ENCODE measurements around the gene TMEM215. TPM values are rescaled to one million over a fixed set of nuclear protein-coding genes. Genes with fewer than 3 reads are reported as not detected.
A peak's percentile ranks its signal among the peaks of the same experiment; 100 is the strongest.
"Not testable (repeated sequence)": the region's sequence is repeated elsewhere in the genome, so short reads cannot be mapped to it uniquely, and the experiment has no call there.

Gene TMEM215
- total and polyA plus RNA-seq, 2 donors from 2014 or later: not detected

DNA sequence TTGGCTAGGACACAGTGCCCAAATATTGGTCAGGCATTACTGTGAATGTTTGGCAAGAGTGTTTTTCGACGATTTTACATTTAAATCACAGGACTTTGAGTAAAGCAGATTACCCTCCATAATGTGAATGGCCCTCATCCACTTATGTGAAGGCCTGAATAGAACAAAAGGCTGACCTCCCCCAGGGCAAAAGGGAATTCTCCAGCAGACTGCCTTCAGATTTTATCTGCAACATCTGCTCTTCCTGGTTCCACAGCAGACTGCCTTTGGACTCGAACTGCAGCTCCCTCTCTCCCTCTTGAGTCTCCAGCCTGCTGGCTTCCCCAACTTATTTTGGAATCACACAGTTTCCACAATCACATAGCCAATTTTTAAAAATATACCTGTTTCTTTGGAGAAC is 7.1 kb upstream of the TMEM215 start:
- H3K36me3 ChIP-seq (ENCODE audit: control insufficient read depth in 2 of 3, insufficient read depth in 3 of 3, low read length in 3 of 3): no peaks in the 10 kb centered on the region
- H3K9ac ChIP-seq (ENCODE audit: low read length in 3 of 3): no peak overlapping the region
- no peak for DNase-seq
- H3K27me3 ChIP-seq (ENCODE audit: control insufficient read depth, insufficient read depth, low read length): peaks cover 3% of the 10 kb centered on the region
- H3K27ac ChIP-seq (ENCODE audit: low read depth in 2 of 2, low read length in 2 of 2): no peak overlapping the region
- H3K4me3 ChIP-seq (ENCODE audit: low read length in 3 of 3): no peak overlapping the region
- no peaks in the 10 kb centered on the region for H3K4me1 ChIP-seq (ENCODE audit: control insufficient read depth in 2 of 3, insufficient read depth in 2 of 3, low read depth in 1 of 3, low read length in 3 of 3)
- intact Hi-C loops (cut with DNase I): no loop called here
- peaks cover 0 to 6% (median 5%) of the 10 kb centered on the region in 3 donors for H3K9me3 ChIP-seq (ENCODE audit: control insufficient read depth in 2 of 3, insufficient read depth in 1 of 3, low read length in 3 of 3)
- no peak for FAIRE-seq
- TF ChIP-seq, protein P1, sequence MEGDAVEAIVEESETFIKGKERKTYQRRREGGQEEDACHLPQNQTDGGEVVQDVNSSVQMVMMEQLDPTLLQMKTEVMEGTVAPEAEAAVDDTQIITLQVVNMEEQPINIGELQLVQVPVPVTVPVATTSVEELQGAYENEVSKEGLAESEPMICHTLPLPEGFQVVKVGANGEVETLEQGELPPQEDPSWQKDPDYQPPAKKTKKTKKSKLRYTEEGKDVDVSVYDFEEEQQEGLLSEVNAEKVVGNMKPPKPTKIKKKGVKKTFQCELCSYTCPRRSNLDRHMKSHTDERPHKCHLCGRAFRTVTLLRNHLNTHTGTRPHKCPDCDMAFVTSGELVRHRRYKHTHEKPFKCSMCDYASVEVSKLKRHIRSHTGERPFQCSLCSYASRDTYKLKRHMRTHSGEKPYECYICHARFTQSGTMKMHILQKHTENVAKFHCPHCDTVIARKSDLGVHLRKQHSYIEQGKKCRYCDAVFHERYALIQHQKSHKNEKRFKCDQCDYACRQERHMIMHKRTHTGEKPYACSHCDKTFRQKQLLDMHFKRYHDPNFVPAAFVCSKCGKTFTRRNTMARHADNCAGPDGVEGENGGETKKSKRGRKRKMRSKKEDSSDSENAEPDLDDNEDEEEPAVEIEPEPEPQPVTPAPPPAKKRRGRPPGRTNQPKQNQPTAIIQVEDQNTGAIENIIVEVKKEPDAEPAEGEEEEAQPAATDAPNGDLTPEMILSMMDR (IDR thresholded peaks at IDR 0.05; ENCODE audit: borderline replicate concordance, extremely low read depth, insufficient read depth): no peak

DNA sequence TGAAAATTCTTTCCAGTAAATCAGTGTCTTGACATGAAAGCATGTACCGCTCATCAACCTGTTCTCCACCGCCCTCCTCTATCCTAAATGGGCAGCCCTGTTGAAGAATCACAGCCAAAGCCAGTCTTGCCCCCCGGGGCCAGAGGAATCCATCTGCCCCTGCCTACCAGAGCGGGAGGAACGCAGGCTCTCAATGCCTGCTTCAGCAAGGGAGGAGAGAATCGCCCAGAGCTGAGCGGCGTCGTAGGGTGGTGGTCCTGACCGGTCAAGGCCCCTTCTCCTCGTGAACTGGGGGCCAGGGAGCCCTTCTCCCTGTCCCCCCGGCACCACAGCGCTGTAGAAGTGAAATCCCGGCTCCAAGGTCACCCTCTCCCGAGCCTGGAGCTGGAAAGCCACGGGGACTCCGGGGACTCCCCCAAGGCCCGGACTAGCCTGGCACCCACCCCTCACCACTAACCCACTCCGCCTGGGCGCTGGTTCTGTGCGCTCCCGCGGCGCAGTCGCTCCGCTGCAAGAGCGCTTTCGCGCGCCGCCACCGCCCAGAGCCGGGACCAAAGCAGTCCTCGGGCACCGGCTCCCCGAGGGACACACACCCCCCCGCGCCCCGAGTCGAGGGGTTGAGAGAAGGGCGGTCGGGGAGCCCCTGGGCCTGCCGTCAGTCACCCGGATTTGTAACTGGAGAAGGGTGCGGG is 718 bp upstream of the TMEM215 start:
- no peaks in the 10 kb centered on the region for H3K9me3 ChIP-seq (ENCODE audit: control insufficient read depth in 2 of 3, insufficient read depth in 1 of 3, low read length in 3 of 3)
- no peak overlapping the region for H3K4me3 ChIP-seq (ENCODE audit: low read length in 3 of 3)
- no peak overlapping the region for H3K9ac ChIP-seq (ENCODE audit: low read length in 3 of 3)
- H3K27ac ChIP-seq (ENCODE audit: low read depth in 2 of 2, low read length in 2 of 2): no peak overlapping the region
- FAIRE-seq (no peak), DNase-seq (peak in 4 of 5 donors; percentile 4 to 59 (median 40))
- TF ChIP-seq, protein P1 (IDR thresholded peaks at IDR 0.05; ENCODE audit: borderline replicate concordance, extremely low read depth, insufficient read depth): no peak
- H3K27me3 ChIP-seq (ENCODE audit: control insufficient read depth, insufficient read depth, low read length): peaks cover 7% of the 10 kb centered on the region
- no peaks in the 10 kb centered on the region for H3K4me1 ChIP-seq (ENCODE audit: control insufficient read depth in 2 of 3, insufficient read depth in 2 of 3, low read depth in 1 of 3, low read length in 3 of 3)
- intact Hi-C loops (cut with DNase I): no loop called here
- no peaks in the 10 kb centered on the region for H3K36me3 ChIP-seq (ENCODE audit: control insufficient read depth in 2 of 3, insufficient read depth in 3 of 3, low read length in 3 of 3)

- intact Hi-C loops (cut with DNase I): no loop called here
- Histone ChIP-seq H3K4me1 (ENCODE audit: control insufficient read depth in 2 of 3, insufficient read depth in 2 of 3, low read depth in 1 of 3, low read length in 3 of 3) (no peaks in the 10 kb centered on the region), H3K27ac (ENCODE audit: low read depth in 2 of 2, low read length in 2 of 2) (no peak overlapping the region), H3K9me3 (ENCODE audit: control insufficient read depth in 2 of 3, insufficient read depth in 1 of 3, low read length in 3 of 3) (no peaks in the 10 kb centered on the region), H3K4me3 (ENCODE audit: low read length in 3 of 3) (no peak overlapping the region), H3K27me3 (ENCODE audit: control insufficient read depth, insufficient read depth, low read length) (peaks cover 4% of the 10 kb centered on the region), H3K9ac (ENCODE audit: low read length in 3 of 3) (no peak overlapping the region), H3K36me3 (ENCODE audit: control insufficient read depth in 2 of 3, insufficient read depth in 3 of 3, low read length in 3 of 3) (no peaks in the 10 kb centered on the region)
- FAIRE-seq: no peak
- TF ChIP-seq, protein P1 (IDR thresholded peaks at IDR 0.05; ENCODE audit: borderline replicate concordance, extremely low read depth, insufficient read depth): no peak
- DNase-seq: no peak
Observed at GRCh38 chr9:32787816-32788215, 4.5 kb downstream of the TMEM215 start.

DNA sequence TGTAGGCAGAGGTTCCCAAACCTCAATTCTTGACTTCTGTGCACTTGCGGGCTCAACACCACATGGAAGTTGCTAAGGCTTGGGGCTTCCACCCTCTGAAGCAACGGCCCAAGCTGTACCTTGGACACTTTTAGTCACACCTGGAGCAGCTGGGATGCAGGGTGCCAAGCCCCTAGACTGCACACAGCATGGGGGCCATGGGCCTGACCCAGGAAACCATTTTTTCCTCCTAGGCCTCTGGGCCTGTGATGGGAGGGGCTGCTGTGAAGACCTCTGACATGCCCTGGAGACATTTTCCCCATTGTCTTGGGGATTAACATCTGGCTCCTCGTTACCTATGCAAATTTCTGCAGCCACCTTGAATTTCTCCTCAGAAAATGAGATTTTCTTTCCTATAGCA is 12.7 kb downstream of the TMEM215 start:
- H3K4me3 ChIP-seq (ENCODE audit: low read length in 3 of 3); H3K9me3 ChIP-seq (ENCODE audit: control insufficient read depth in 2 of 3, insufficient read depth in 1 of 3, low read length in 3 of 3); intact Hi-C loops (cut with DNase I); H3K9ac ChIP-seq (ENCODE audit: low read length in 3 of 3); DNase-seq; FAIRE-seq; H3K27me3 ChIP-seq (ENCODE audit: control insufficient read depth, insufficient read depth, low read length); H3K4me1 ChIP-seq (ENCODE audit: control insufficient read depth in 2 of 3, insufficient read depth in 2 of 3, low read depth in 1 of 3, low read length in 3 of 3); H3K27ac ChIP-seq (ENCODE audit: low read depth in 2 of 2, low read length in 2 of 2); H3K36me3 ChIP-seq (ENCODE audit: control insufficient read depth in 2 of 3, insufficient read depth in 3 of 3, low read length in 3 of 3): not testable (repeated sequence)
